GM21360 (cell line): ENCODE data around the gene TRPM5.

ENCODE experiments used
- ATAC-seq: cut with Tn5 transposase; IDR thresholded peaks from one replicate; pipeline ENCODE4 v1.9.1; 2021; ENCODE audit warnings: mild to moderate bottlenecking, moderate library complexity; ENCODE audit not compliant: unreplicated experiment

The TRPM5 gene

DNA sequence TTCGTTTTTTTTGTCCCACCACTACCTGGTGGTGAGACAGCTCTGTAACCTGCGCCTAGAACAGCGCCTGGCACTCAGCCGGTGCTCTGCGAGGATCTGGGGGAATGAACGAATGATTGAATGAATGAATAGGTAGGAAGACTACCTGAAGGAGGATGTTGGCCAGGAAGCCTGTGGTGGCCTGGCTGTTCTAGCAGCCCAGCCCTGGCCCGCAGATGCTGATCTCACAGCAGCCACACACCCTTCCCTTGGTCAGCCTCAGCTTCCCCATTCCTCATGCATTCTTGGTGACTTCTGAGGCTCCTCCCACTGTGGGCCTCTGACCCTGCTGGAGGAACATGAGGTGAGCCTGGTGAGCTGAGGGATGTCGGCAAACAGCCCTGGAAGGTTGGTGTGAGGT lies 3.7 kb downstream of the TRPM5 start:
- no peak for ATAC-seq

DNA sequence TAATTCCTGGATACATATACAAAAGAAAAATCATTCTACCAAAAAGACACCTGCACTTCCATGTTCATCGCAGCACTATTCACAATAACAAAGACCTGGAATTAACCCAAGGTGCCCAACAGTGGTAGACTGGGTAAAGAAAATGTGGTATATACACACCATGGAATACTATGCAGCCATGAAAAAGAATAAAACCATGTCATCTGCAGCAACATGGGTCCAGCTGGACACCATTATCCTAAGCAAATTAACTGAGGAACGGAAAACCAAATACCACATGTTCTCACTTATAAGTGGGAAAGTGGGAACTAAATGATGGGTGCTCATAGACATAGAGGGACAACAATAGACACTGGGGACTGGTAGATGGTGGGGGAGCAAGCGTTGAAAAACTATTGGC lies 4.5 kb downstream of the TRPM5 start:
- no peak for ATAC-seq

DNA sequence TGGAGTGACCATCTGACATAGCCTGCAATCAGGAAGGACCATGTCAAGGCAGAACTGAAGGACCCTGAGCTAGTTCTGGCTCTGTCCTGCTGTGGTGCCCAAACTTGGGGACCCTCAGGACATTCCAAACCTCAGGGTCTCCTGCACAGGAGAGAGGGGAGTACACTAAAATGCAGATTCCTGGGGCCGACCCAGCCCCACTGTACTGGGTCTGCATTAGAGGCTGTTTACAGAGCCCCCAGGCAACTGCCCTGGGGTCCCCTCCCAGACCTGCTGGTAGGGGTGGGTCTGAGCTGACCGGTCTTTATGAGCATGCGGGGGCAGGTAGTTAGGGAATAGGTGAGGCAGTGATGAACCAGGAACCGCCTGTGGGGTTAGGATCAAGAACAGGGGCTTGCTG lies 6.8 kb downstream of the TRPM5 start:
- no peak for ATAC-seq

DNA sequence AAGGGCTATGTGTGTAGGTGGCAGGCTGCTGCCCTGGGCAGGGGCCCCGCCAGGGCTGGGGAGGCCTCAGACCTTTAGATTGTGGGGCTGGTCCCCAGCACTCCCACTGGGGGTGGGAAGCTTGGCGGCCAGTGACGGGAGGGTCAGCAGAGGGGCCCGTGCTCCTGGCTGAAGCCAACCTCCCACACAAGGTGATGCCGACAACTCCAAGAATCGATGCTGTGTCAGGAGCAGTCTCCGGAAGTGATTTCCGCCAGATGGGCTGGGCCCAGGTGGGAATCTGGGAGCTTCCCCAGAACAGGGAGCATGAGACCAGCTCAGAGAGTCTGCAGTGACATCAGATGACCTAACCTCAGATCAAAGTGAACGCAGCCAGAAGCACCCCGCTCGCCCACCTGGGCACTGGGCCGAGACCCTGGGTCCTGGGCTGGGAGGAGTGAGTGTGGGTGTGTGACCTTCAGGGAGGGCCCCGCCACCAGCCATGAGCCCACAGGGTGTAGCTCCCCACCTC lies 7.7 kb downstream of the TRPM5 start:
- no peak for ATAC-seq

DNA sequence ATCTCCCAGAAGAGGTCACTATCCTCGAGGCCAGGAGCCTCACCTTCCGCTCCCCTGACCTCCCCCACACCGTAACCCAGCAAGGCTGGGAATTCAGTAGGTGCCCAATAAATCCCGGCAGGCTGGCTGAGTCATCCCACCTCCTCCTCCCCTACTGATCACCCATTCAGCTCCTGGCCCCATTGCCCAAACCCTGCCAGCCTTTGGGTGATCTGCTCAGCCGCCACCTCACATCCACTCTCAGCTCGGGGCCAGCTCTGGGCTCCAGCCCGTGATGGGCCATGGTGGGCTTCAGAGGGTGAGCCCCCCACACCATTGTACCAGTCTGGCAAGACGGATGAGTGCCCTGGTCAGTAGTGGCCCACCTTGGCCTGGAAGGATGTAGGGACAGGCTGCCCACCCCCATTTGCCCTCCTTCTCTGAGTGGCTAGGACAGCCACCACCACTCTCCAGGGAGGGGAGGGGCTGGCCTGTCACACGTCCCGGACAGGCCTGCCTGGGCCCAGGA lies 8.2 kb downstream of the TRPM5 start:
- no peak for ATAC-seq

DNA sequence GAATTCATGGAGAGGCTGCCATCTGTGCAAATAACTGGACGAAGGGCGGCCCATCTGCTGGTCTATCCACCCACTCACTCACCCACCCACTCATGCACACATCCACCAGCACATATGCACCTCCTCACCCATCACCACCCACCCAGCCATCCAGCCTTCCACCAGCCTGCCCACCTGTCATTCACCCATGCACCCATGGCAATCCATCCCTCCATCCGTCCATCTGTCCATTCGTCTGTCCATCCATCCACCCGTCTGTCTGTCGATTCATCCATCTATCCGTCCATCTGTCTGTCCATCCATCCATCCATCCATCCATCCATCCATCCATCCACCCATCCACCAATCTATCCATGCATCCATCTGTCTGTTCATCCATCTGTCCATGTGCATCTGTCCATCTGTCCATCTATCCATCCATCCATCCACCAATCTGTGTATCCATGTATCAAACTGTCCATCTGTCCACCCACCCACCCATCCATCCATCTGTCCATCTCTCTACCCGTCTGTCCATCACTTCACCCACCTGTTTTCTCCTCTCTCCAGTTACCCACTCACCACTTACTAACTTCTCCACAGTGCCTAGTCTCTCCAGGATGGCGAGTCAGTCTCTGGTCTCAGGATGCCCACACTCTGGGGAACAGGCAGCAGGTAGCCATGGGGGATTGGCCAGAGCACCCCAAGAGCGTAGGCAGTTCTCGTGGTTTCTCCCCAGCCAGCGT lies 8.9 kb downstream of the TRPM5 start:
- ATAC-seq: no peak

DNA sequence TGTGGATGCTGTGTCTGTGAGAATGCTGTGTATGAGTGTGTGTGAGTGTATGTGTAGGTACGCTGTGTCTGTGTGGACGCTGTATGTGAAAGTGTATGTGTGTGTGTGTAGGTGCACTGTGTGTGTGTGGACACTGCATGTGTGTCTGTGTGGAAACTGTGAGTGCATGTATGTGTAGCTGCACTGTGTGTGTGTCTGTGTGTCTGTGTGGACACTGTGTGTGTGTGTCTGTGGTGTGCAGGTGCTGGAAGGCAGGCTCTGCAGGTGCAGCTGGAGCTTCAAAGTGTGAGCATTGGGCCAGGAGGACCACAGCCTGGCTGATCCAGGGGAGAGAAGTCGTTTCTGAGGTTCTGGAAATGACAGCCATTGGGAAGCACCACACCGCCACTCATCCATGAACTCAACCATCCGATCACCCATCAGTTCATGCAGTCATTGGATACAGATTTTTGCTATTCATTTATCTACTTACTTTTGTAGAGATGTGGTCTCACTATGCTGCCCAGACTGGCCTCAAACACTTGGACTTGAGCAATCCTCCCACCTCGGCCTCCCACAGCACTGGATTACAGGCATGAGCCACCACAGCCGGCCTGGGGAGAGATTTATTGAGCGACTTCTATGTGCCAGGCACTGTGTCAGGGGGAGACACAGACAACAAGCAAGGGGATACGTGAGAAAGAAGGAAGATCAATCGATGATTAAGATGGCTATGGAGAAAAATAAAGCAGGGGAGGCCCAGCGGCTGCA lies 9.6 kb downstream of the TRPM5 start:
- ATAC-seq: no peak

DNA sequence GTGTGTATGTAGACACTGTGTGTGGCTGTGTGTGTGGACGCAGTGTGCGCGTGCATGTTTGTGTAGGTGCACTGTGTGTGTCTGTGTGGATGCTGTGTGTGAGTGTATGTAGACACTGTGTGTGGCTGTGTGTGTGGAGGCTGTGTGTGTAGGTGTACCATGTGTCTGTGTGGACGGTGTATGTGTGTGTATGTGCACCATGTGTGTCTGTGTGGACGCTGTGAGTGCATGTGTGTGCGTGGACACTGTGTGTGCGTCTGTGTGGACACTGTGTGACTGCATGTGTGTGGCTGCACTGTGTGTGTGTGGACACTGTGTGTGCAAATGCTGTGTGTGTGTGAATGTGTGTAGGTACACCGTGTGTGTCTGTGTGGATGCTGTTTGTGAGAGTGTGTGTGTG lies 10.3 kb downstream of the TRPM5 start:
- ATAC-seq: no peak

DNA sequence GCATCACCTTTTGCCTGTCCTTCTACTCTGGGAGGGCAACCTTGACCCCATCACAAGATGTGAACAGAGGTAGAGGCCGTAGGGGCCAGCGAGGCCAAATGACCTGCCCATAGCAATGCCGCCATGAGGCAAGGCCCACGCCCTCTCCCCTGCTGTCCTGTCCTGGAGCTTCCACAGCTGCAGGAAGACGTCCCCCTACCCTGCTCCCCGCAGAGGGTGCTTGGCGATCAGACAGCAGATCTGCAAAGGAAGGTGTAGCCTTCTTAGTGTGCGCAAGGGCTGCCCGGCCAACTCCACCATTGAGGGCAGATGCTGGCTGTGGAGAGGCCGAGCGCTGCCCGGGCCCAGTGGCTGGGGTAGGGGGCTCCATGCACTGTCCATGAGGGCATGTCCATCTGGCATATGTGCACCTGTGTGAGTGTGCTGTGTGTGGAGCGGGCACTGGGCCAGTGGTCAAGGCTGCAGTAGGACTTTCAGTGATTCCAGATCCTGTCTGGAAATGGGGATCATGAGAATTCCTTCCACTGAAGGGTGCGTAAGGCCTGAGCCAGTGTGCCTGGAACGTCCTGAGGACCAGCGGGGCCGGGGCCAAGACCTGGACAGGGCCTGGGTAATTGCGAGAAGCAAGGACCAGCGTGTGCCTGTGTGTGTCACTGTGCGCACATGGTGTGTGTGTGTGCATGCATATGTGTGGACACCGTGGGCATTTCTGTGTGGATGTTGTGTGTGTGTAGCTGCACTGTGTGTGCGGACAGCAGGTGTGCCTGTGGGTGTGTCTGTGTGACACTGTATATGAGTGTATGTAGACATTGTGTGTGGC lies 11.0 kb downstream of the TRPM5 start:
- no peak for ATAC-seq

DNA sequence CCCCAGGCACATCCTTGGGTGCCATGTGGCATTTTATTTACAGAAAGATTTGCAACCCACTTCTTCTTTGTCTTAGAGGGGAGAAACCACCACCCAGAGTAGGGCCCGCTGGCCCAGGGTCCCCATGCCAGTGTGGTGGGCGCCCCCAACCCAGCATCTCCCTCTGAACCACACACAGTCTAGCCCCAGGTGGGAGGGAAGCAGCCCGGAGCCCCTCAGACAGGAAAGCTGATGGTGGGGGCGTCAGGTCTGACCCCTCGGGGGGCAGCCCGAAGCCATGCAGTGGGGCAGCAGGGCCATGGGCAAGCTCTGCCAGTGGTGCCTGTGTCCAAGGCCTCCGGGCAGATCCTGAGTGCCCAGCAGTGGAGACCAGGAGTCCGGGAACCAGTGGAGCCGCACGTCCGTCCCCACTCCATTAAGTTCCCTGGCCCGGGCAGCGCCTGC lies 11.7 kb downstream of the TRPM5 start:
- no peak for ATAC-seq

DNA sequence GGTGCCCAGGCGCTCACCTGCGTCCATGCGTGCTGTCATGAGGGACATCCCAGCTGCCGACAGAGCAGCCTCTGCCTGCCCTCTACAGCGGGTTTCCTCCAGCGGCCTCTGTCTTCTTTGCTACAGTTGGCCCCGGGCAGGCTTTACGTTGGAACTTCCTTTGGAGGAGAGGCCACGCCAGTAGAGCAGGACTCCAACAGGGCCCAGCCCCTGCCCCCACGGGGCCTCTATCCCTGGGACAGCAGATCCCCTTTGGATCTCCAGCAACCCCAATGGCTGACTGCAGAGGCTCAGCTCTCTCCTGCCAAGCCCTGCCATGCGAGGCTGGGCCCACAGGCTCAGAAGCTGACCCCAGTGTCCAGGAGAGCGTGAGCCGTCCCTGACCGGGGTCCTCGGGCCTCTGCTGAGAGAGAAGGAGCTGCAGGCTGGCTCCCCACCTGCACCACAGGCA lies 12.1 kb downstream of the TRPM5 start:
- no peak for ATAC-seq

DNA sequence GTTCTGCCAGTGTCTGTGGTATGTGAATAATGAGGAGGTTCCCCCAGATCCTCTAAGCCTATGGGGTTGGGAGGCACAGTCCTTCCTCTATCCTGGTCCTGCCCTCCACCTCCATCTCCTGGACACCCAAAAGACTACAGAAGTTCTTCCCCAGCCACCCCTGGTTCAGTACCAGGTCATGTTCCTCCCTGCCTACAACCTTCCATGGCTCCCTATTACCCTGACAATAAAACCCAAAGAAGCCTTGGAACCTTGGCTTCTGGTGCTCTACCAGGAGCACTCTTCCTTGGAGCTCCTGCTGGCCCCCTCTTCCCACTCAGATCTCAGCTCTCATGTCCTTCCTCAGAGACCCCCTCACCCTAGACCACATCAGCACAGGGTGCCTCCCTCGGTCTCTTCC lies 12.9 kb downstream of the TRPM5 start:
- no peak for ATAC-seq

DNA sequence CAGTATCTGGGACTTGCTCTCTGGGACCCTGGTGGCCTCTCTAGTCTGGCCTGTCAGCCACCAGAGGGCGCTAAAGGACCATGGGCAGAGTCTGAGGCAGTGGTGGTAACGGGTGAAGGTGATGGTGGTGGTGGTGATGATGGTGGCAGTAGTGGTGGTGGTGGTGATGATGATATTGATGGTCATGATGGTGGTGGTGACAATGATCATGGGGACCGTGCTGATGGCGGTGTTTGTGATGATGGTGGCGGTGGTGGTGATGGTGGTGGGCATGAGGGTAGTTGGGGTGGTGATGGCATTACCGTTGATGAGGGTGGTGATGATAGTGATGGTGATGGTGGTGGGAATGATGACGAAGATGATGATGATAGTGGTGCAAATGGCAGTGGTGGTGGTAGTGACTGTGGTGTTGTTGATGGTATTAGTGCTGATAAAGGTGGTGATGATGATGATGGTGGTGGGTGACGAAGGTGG lies 16.0 kb downstream of the TRPM5 start:
- no peak for ATAC-seq

DNA sequence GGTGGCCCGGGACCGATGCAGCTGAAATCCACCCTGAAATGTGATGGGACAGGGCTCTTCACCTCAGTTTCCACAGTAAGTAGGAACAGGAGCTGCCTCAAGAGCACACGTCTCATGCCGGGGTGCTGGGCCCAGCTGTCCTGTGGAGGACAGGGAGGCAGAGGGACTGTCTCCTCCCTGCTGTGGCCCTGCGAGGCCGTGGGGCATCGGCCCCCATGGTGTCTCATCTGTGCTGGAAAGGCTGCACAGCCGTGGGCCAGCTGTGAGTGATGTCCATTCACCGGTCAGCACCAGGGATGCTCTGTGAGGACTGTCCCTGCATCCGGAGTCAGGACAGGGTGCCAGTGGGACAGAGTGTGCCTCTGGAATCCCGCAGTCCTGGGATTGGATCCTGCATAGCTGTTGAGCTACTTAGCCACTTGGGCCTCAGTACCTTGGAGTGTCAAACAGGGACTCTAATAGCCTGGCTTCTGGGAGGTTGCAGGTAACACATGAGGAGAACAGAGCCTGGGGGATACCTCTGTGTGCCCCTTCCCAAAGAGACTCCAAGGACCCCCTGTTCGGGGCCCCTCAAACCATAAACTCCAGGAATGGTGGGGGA lies 16.5 kb downstream of the TRPM5 start:
- ATAC-seq: no peak

DNA sequence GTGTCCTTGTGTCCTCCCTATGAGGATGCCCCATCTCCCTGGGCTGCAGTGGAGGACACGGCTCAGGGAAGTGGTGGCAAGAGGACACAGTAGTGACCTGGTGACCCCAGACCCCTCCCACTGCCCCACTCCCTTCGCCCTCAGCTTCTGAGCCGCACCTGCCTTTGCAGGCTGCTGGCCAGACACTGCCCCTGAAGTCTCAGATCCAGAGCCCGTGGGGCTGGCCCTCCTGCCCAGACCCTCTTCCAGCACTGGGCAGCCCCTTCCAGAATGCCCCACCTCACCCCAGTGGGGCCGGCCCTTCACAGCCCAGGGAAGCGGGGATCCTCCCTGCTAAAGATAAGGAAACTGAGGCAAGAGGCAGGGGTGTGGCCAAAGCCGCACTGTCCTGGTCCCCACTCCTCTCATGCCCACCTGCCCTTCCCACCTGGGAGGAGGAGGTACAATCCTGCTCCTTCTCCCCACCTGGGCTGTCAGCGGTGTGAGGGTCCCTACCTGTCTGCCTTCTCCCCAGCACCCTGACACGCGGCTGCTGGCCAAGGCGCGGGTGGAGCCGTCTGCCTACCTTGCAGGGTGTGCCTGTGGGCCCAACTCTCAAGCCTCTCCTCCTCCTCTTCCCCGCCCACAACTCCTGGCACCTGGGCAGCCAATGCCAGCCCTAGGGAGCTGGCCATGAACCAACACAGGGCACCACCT lies 17.3 kb downstream of the TRPM5 start:
- ATAC-seq: no peak

DNA sequence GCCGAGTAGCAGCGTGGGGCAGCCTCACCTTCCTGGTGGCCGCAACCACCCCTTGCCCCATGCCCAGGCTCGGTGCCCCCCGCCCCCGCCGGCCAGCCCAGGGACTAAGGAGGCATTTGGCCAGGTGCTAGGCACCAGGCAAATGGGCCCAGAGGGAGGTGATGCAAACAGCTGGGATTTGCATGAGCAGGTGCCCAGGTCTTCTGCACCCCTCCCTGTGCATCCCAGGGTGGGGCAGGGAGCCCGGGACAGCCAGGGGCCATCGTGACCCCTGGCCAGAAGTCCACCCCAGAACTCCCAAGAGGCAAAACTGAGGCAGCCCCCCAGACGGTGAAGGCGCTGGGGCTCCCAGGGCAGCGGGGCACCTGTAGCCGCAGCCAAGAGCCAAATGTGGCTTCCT lies 18.1 kb downstream of the TRPM5 start:
- ATAC-seq: no peak

DNA sequence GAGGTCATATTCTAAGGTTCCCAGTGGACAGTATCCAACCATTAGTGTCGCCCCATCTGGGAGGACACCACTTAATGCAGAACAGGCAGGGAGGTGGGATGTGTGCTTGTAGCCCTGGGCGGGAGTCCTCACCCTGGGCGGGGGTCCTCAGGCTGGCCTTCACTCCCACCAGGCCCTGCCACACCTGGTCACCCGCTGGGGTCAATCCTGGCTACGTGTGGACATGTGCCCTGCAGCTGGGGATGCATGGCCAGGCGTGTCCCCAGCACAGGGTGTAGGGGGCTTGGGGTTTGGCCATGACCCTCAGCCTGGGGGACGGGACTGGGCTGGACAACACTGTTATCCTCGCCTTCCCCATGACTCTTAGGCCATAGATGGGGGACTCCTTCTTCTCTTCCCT lies 18.8 kb downstream of the TRPM5 start:
- no peak for ATAC-seq

DNA sequence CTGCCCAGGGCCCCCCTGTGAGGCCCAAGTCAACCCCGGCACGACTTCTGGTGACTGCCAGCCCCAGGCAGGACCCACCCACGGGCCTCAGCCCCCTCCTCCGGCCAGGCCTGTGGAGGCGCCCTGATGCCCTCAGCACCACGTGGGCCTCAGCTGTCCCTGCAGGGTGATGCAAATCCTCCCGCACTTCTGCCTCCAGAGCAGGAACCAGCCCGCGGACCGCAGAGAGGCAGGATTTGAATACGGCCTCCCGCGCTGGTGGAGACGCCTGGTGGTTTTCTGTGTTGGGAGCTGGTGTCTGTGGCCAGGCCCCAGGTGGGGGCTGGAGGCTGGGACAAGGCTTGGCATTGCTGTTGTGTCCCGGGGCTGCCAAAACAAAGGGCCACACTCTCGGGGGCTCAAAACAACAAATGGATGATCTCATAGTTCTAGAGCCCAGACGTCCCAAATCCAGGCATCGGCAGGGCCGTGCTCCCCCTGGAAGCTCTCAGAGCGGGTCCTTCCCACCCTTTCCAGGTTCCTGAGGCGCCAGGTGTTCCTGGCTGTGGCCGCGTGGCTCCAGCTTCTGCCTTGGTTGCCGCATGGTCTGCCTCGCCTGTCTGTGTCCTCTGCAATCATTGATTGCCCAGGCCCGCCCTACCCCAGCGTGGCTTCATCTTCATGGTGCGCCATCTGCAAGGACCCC lies 19.4 kb downstream of the TRPM5 start:
- ATAC-seq: no peak
